HCT116 (cell line): ENCODE results near the gene HGF.

Experiments
- CTCF ChIP-seq, 3 experiments: fragments of 200-600 bp in 1 of 3; sonication (generic) in 1 of 3; IDR thresholded peaks in 2 of 3; conservative IDR thresholded peaks in 1 of 3; 2 replicates each; pipeline ENCODE4 v1.5.1; 2012 to 2017; ENCODE audit warnings: low read depth in 2 of 3, low read length in 2 of 3, antibody characterized with exemption in 1 of 3, borderline replicate concordance in 1 of 3, control low read depth in 1 of 3, mild to moderate bottlenecking in 1 of 3, mixed read lengths in 1 of 3, mixed run types in 1 of 3, moderate library complexity in 1 of 3; ENCODE audit not compliant: insufficient read depth in 1 of 3
- EGR1 ChIP-seq: IDR thresholded peaks from 2 replicates; pipeline ENCODE4 v1.6.1; 2012; ENCODE audit warnings: low read depth
- EZH2 ChIP-seq: fragments of 200-600 bp; sonication (generic); IDR thresholded peaks from 2 replicates; pipeline ENCODE4 v1.6.1; 2017; ENCODE audit warnings: antibody characterized with exemption, mixed run types
- EZH2phosphoT487 ChIP-seq: fragments of 200-600 bp; IDR thresholded peaks from 2 replicates; pipeline ENCODE4 v1.6.1; 2018; ENCODE audit warnings: antibody characterized with exemption, borderline replicate concordance
- MAX ChIP-seq: IDR thresholded peaks from 2 replicates; pipeline ENCODE4 v1.6.1; 2012
- POLR2A ChIP-seq: IDR thresholded peaks from 2 replicates; pipeline ENCODE4 v1.7.0; 2011; ENCODE audit warnings: borderline replicate concordance; ENCODE audit not compliant: insufficient read depth, insufficient read length; ENCODE audit errors: extremely low read depth
- ZBTB33 ChIP-seq: IDR thresholded peaks from 2 replicates; pipeline ENCODE4 v1.6.1; 2011; ENCODE audit warnings: mild to moderate bottlenecking, low read length, moderate library complexity; ENCODE audit not compliant: insufficient replicate concordance; ENCODE audit errors: extremely low read depth

- TF ChIP-seq EZH2 (no peak), POLR2A (no peak), CTCF (IDR thresholded peaks at IDR 0.05 in 2 of 3, conservative IDR thresholded peaks at IDR 0.05 in 1 of 3; ENCODE audit: borderline replicate concordance in 1 of 3, insufficient read depth in 1 of 3, low read depth in 2 of 3, low read length in 2 of 3) (no peak), MAX (no peak), EZH2phosphoT487 (no peak), EGR1 (no peak), ZBTB33 (no peak)
Observed at GRCh38 chr7:81682873-81683272, 87.0 kb downstream of the HGF start.
